Testis (tissue), 2 donors: ENCODE results near the gene DPH6.

Experiments
- POLR2A ChIP-seq: fragments of 450-650 bp; IDR thresholded peaks from one replicate; pipeline ENCODE4 v1.6.1; 2017; ENCODE audit warnings: antibody characterized with exemption, mild to moderate bottlenecking, moderate library complexity
- TF ChIP-seq, protein P1 (sequence below), 3 experiments: fragments of 450-650 bp in 2 of 3; fragments of 200-600 bp in 1 of 3; sonication (generic) in 1 of 3; IDR thresholded peaks; one replicate each; pipeline ENCODE4 v1.5.1; 2016 to 2019; ENCODE audit warnings: antibody characterized with exemption in 3 of 3, mild to moderate bottlenecking in 2 of 3, moderate library complexity in 1 of 3

DNA sequence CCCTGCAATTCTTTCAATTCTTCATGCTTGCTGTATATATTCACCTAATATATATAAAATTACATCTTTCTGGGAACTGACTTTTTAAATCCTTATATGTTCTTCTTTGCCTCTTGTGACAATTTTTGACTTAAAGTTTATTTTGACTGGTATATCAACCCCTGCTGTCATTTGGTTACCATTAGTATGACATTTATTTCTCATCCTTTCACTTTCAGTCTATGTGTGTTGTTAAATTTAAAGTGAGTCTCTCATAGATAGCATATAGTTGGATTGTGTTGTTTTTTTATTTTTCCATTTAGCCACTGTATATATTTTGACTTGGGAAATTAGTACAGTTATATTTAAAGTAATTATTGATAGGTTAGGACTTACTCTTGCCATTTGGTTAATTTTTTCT is 194.9 kb downstream of the DPH6 start:
- TF ChIP-seq, protein P1, sequence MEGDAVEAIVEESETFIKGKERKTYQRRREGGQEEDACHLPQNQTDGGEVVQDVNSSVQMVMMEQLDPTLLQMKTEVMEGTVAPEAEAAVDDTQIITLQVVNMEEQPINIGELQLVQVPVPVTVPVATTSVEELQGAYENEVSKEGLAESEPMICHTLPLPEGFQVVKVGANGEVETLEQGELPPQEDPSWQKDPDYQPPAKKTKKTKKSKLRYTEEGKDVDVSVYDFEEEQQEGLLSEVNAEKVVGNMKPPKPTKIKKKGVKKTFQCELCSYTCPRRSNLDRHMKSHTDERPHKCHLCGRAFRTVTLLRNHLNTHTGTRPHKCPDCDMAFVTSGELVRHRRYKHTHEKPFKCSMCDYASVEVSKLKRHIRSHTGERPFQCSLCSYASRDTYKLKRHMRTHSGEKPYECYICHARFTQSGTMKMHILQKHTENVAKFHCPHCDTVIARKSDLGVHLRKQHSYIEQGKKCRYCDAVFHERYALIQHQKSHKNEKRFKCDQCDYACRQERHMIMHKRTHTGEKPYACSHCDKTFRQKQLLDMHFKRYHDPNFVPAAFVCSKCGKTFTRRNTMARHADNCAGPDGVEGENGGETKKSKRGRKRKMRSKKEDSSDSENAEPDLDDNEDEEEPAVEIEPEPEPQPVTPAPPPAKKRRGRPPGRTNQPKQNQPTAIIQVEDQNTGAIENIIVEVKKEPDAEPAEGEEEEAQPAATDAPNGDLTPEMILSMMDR (IDR thresholded peaks at IDR 0.05): no peak
- no peak for TF ChIP-seq POLR2A
